SJSA1 (cell line): ENCODE measurements around the gene SLC35C1. TPM values are rescaled to one million over a fixed set of nuclear protein-coding genes. Genes with fewer than 3 reads are reported as not detected.

Experiments used
- total RNA-seq: library from RNA; depleted of rRNA; stranded (reverse); fragments of >200 nt; shearing (Covaris generic); gene quantifications from 2 replicates; pipeline ENCODE4 v1.2.3, GENCODE V29; 2014; rRNA removed

Gene SLC35C1
- total RNA-seq, 1 experiment from 2014 or later: 11.8 TPM

Other genes starting within 250 kb of the SLC35C1 start
- gene CHST1, start 139.5 kb upstream of the SLC35C1 start, total RNA-seq: not detected in 2 replicates
- 16.1 and 17.3 TPM in 2 replicates for gene CRY2, start 42.3 kb downstream of the SLC35C1 start, total RNA-seq
- 2.6 and 4.3 TPM in 2 replicates for gene MAPK8IP1, start 80.5 kb downstream of the SLC35C1 start, total RNA-seq
- 0.21 TPM in 1 of 2 replicates, not detected in the other for gene FREY1, start 102.1 kb downstream of the SLC35C1 start, total RNA-seq
- 33.4 and 33.9 TPM in 2 replicates for gene PEX16, start 112.7 kb downstream of the SLC35C1 start, total RNA-seq
- gene LARGE2, start 117.5 kb downstream of the SLC35C1 start, total RNA-seq: not detected in 2 replicates